ENCODE results near the gene OR10H3.
A peak's percentile ranks its signal among the peaks of the same experiment; 100 is the strongest.
"Not testable (repeated sequence)": the region's sequence is repeated elsewhere in the genome, so short reads cannot be mapped to it uniquely, and the experiment has no call there.

The OR10H3 gene

DNA sequence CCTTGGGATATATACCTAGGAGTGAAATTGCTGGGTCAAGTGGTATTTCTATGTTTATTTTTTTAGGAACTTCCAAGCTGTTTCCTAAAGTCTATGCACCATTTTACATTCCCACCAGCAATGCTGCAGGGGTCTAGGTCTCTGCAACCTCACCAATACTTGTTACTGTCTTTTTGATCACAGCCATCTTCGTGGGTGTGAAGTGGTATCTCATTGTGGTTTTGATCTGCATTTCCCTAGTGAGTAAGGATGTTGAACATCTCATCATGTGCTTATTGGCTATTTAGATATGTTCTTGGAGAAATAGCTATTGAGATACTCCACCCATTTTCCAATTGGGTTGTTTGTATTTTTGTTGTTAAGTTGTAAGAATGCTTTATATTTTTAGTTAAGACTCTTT, 7.2 kb upstream of the OR10H3 start:
- Histone ChIP-seq H3K27me3 (ENCODE audit: control insufficient read depth, insufficient read depth, low read length) (peaks cover 9% of the 10 kb centered on the region), H3K9me3 (ENCODE audit: control insufficient read depth, insufficient read depth, low read depth, low read length) (peaks cover 18% of the 10 kb centered on the region; the same call in 1 of the 2 replicates), H3K9ac (ENCODE audit: low read length) (no peak overlapping the region), H3K36me3 (ENCODE audit: control insufficient read depth, insufficient read depth, low read length) (no peaks in the 10 kb centered on the region), H3K4me1 (ENCODE audit: control insufficient read depth, insufficient read depth, low read length) (no peaks in the 10 kb centered on the region), H3K27ac (ENCODE audit: low read depth, low read length) (no peak overlapping the region), H3K4me3 (ENCODE audit: low read depth, low read length) (no peak overlapping the region)

DNA sequence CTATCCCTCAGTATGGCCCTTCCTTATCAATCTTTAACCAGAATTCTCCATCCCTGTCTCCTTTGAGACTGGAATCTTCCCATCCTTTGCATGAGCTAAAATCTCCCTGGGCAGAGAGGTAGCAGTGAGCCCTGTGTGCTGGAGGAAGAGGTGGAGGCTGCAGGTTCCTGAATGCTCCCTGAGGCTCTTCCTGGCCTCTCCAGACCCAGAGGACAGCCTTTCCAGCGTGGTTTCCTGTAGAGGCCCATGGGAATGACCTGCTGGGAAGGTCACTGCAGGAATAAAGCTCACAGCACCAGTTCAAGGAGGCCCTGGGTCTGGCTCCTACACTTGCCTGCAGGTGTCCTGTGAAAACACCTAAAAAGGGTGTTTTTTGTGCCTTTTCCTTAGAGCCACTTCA, 5.4 kb upstream of the OR10H3 start:
- H3K9ac ChIP-seq (ENCODE audit: low read length): no peak overlapping the region
- H3K27ac ChIP-seq (ENCODE audit: low read depth, low read length): no peak overlapping the region
- H3K9me3 ChIP-seq (ENCODE audit: control insufficient read depth, insufficient read depth, low read depth, low read length): peaks cover 14% of the 10 kb centered on the region; the same call in 1 of the 2 replicates
- H3K4me1 ChIP-seq (ENCODE audit: control insufficient read depth, insufficient read depth, low read length): no peaks in the 10 kb centered on the region
- no peak overlapping the region for H3K4me3 ChIP-seq (ENCODE audit: low read depth, low read length)
- H3K27me3 ChIP-seq (ENCODE audit: control insufficient read depth, insufficient read depth, low read length): peaks cover 9% of the 10 kb centered on the region
- H3K36me3 ChIP-seq (ENCODE audit: control insufficient read depth, insufficient read depth, low read length): no peaks in the 10 kb centered on the region

DNA sequence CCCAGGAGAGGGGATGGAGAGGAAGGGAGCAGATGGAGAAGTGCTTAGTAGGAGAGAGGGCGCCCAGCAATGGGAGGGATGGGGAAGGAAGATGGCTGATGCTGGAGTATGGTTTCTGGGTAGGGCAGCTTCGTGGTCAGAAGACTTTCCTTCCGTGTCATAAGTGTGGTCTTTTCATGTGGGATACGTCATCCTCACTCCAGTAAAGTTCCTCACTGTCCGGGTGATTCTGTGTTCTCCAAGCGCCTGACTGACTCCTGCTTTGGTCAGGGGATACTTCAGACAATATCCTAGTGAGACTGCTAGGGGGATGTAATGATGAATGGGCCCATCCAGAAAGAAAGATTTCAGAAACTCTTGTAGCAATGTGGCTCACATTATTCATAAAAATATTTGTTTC, 3.9 kb upstream of the OR10H3 start:
- Histone ChIP-seq H3K27me3 (ENCODE audit: control insufficient read depth, insufficient read depth, low read length) (peaks cover 5% of the 10 kb centered on the region), H3K9ac (ENCODE audit: low read length) (no peak overlapping the region), H3K9me3 (ENCODE audit: control insufficient read depth, insufficient read depth, low read depth, low read length) (peaks cover 6% of the 10 kb centered on the region; the same call in 1 of the 2 replicates), H3K4me3 (ENCODE audit: low read depth, low read length) (no peak overlapping the region), H3K27ac (ENCODE audit: low read depth, low read length) (no peak overlapping the region), H3K4me1 (ENCODE audit: control insufficient read depth, insufficient read depth, low read length) (no peaks in the 10 kb centered on the region), H3K36me3 (ENCODE audit: control insufficient read depth, insufficient read depth, low read length) (no peaks in the 10 kb centered on the region)

- no peak overlapping the region for H3K27ac ChIP-seq (ENCODE audit: low read depth, low read length)
- H3K9ac ChIP-seq (ENCODE audit: low read length): no peak overlapping the region
- H3K4me3 ChIP-seq (ENCODE audit: low read depth, low read length): no peak overlapping the region
- no peaks in the 10 kb centered on the region for H3K4me1 ChIP-seq (ENCODE audit: control insufficient read depth, insufficient read depth, low read length)
- H3K36me3 ChIP-seq (ENCODE audit: control insufficient read depth, insufficient read depth, low read length): no peaks in the 10 kb centered on the region
- H3K27me3 ChIP-seq (ENCODE audit: control insufficient read depth, insufficient read depth, low read length): no peaks in the 10 kb centered on the region
- H3K9me3 ChIP-seq (ENCODE audit: control insufficient read depth, insufficient read depth, low read depth, low read length): peaks cover 25% of the 10 kb centered on the region
Observed at GRCh38 chr19:15740785-15741184, 3.0 kb downstream of the OR10H3 start.

DNA sequence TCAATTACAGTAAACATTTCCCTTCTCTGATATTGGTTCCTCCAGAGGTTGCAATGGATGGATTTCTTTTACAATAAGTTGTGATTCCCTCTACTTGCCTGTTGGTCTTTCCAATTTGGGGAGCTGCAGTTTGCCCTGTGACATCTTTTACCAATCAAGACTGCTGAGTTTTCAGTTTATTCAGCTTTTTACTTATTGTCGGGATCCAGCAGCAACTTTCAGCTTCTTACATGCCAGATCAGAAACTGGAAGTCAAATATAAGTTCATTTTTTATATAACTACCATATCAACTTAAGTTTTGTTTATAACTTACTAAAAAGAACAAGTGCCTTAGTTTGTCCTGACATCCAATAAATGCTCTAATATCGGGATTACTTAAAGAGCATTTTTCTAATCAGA, 10.5 kb downstream of the OR10H3 start:
- Histone ChIP-seq H3K27me3 (ENCODE audit: control insufficient read depth, insufficient read depth, low read length) (peaks cover 25% of the 10 kb centered on the region; the same call in 1 of the 2 replicates), H3K36me3 (ENCODE audit: control insufficient read depth, insufficient read depth, low read length) (no peaks in the 10 kb centered on the region), H3K4me1 (ENCODE audit: control insufficient read depth, insufficient read depth, low read length) (no peaks in the 10 kb centered on the region), H3K9me3 (ENCODE audit: control insufficient read depth, insufficient read depth, low read depth, low read length) (peaks cover 3% of the 10 kb centered on the region; the same call in 1 of the 2 replicates), H3K9ac (ENCODE audit: low read length) (no peak overlapping the region), H3K27ac (ENCODE audit: low read depth, low read length) (no peak overlapping the region), H3K4me3 (ENCODE audit: low read depth, low read length) (no peak overlapping the region)

DNA sequence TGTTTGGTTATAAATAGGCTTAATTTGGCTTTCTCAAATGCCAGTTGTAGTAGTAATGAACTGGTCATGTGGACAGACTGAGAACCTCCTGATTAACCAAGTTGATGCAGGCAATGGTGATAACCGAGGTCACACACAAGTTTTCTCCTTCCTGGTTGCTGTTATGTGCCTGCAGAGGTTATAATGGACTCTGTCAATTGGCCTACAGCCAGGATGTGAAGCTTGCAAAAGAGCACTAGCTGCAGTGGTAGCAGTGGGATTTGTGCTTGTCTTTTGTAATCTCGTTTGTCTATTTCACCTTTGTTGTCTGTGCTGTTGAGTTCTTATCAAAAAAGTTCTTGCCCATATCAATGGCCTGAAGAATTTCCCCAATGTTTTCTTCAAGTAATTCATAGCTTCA, 20.6 kb downstream of the OR10H3 start:
- H3K4me1 ChIP-seq (ENCODE audit: control insufficient read depth, insufficient read depth, low read length): no peaks in the 10 kb centered on the region
- peaks cover 30% of the 10 kb centered on the region; the same call in 1 of the 2 replicates for H3K27me3 ChIP-seq (ENCODE audit: control insufficient read depth, insufficient read depth, low read length)
- H3K27ac ChIP-seq (ENCODE audit: low read depth, low read length): no peak overlapping the region
- peaks cover 3% of the 10 kb centered on the region; the same call in 1 of the 2 replicates for H3K9me3 ChIP-seq (ENCODE audit: control insufficient read depth, insufficient read depth, low read depth, low read length)
- H3K36me3 ChIP-seq (ENCODE audit: control insufficient read depth, insufficient read depth, low read length): no peaks in the 10 kb centered on the region
- no peak overlapping the region for H3K4me3 ChIP-seq (ENCODE audit: low read depth, low read length)
- no peak overlapping the region for H3K9ac ChIP-seq (ENCODE audit: low read length)

DNA sequence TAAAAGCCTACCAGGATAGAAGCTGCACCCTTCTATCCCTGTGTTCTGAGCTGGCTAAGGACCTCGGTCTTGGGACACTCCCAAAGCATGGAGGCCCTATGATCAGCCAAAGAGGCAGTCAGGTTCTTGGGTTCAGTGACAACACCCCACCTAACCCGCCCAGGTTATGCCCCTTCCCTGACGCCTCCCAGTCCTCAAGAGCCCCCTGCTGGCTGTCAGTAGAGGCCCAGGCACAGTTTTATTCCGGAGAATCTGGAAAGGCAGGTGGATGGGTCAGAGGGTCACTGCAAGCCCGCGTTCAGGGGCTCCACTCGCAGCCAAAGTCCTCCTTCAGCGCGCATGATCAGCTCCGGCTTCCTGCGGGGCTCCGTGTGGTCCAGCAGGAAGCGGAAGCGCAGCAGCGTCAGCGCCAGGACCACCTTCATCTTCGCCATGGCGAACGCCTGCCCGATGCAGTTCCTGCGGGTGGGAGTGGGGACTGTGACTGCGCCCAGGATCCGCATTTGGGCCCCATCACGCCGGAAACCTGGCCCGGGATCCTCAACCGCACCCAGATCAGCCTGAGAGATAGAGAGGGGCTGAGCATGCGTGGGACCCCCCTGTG, 22.3 kb downstream of the OR10H3 start:
- no peaks in the 10 kb centered on the region for H3K4me1 ChIP-seq (ENCODE audit: control insufficient read depth, insufficient read depth, low read length)
- H3K36me3 ChIP-seq (ENCODE audit: control insufficient read depth, insufficient read depth, low read length): no peaks in the 10 kb centered on the region
- peaks cover 3% of the 10 kb centered on the region; the same call in 1 of the 2 replicates for H3K9me3 ChIP-seq (ENCODE audit: control insufficient read depth, insufficient read depth, low read depth, low read length)
- 0 out of 2 replicates have a peak overlapping the region, but pooled peaks have one; percentile 24 for H3K4me3 ChIP-seq (ENCODE audit: low read depth, low read length)
- no peak overlapping the region for H3K27ac ChIP-seq (ENCODE audit: low read depth, low read length)
- no peak overlapping the region for H3K9ac ChIP-seq (ENCODE audit: low read length)
- peaks cover 27% of the 10 kb centered on the region; the same call in 1 of the 2 replicates for H3K27me3 ChIP-seq (ENCODE audit: control insufficient read depth, insufficient read depth, low read length)

DNA sequence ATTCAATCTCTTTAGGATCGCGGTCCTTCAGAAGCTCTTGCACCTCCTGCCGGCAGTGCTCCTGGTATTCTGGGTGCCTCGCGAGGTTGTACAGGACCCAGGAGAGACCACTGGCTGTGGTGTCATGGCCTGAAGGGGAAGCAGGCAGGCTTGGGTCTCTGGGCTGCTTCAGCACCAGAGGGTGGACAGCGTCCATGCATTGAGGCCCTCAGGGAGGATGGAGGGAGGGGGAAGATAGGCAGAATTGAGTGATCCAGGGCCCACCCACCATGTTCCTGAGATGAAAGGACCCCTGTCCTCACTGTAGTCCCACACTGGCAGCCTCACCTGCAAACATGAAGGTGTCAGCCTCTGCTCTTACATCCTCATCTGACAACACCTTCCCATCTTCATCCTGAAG, 31.8 kb downstream of the OR10H3 start:
- no peak overlapping the region for H3K4me3 ChIP-seq (ENCODE audit: low read depth, low read length)
- H3K9ac ChIP-seq (ENCODE audit: low read length): no peak overlapping the region
- H3K27ac ChIP-seq (ENCODE audit: low read depth, low read length): no peak overlapping the region
- H3K9me3 ChIP-seq (ENCODE audit: control insufficient read depth, insufficient read depth, low read depth, low read length): peaks cover 10% of the 10 kb centered on the region; the same call in 1 of the 2 replicates
- peaks cover 3% of the 10 kb centered on the region; the same call in 1 of the 2 replicates for H3K27me3 ChIP-seq (ENCODE audit: control insufficient read depth, insufficient read depth, low read length)
- no peaks in the 10 kb centered on the region for H3K4me1 ChIP-seq (ENCODE audit: control insufficient read depth, insufficient read depth, low read length)
- H3K36me3 ChIP-seq (ENCODE audit: control insufficient read depth, insufficient read depth, low read length): no peaks in the 10 kb centered on the region

DNA sequence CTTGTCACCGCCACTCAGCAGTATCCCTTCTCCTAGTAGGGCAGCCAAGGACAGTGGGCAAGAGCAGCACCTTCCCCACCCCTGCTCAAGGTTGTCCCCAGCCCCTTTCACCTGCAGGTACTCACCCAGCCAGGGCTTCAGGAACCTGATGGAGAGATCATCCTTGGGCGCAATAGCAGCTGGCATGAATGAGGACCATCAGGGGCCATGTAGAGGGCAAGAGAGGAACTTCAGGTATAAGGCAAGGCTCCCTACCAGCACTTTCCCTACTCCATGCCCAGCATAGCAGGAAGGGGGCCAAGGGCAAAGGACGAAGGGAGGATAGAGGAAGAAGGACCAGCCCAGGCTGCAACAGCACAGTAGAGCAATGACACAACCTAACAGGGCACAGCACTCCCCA, 36.4 kb downstream of the OR10H3 start:
- not testable (repeated sequence) for H3K4me3 ChIP-seq (ENCODE audit: low read depth, low read length); H3K9ac ChIP-seq (ENCODE audit: low read length); H3K4me1 ChIP-seq (ENCODE audit: control insufficient read depth, insufficient read depth, low read length); H3K27me3 ChIP-seq (ENCODE audit: control insufficient read depth, insufficient read depth, low read length); H3K36me3 ChIP-seq (ENCODE audit: control insufficient read depth, insufficient read depth, low read length); H3K27ac ChIP-seq (ENCODE audit: low read depth, low read length)
- peaks cover 22% of the 10 kb centered on the region; the same call in 1 of the 2 replicates for H3K9me3 ChIP-seq (ENCODE audit: control insufficient read depth, insufficient read depth, low read depth, low read length)

- H3K36me3 ChIP-seq (ENCODE audit: control insufficient read depth, insufficient read depth, low read length): no peaks in the 10 kb centered on the region
- H3K4me3 ChIP-seq (ENCODE audit: low read depth, low read length): no peak overlapping the region
- H3K9ac ChIP-seq (ENCODE audit: low read length): no peak overlapping the region
- no peaks in the 10 kb centered on the region for H3K4me1 ChIP-seq (ENCODE audit: control insufficient read depth, insufficient read depth, low read length)
- peaks cover 23% of the 10 kb centered on the region; the same call in 1 of the 2 replicates for H3K9me3 ChIP-seq (ENCODE audit: control insufficient read depth, insufficient read depth, low read depth, low read length)
- H3K27me3 ChIP-seq (ENCODE audit: control insufficient read depth, insufficient read depth, low read length): peaks cover 7% of the 10 kb centered on the region; the same call in 1 of the 2 replicates
- no peak overlapping the region for H3K27ac ChIP-seq (ENCODE audit: low read depth, low read length)
Observed at GRCh38 chr19:15775249-15775648, 37.5 kb downstream of the OR10H3 start.

GRCh38 chr19:15776264-15776663, 38.5 kb downstream of the OR10H3 start:
- no peaks in the 10 kb centered on the region for H3K4me1 ChIP-seq (ENCODE audit: control insufficient read depth, insufficient read depth, low read length)
- H3K36me3 ChIP-seq (ENCODE audit: control insufficient read depth, insufficient read depth, low read length): no peaks in the 10 kb centered on the region
- H3K9ac ChIP-seq (ENCODE audit: low read length): no peak overlapping the region
- no peak overlapping the region for H3K27ac ChIP-seq (ENCODE audit: low read depth, low read length)
- peaks cover 21% of the 10 kb centered on the region; the same call in 1 of the 2 replicates for H3K9me3 ChIP-seq (ENCODE audit: control insufficient read depth, insufficient read depth, low read depth, low read length)
- H3K4me3 ChIP-seq (ENCODE audit: low read depth, low read length): no peak overlapping the region
- peaks cover 5% of the 10 kb centered on the region; the same call in 1 of the 2 replicates for H3K27me3 ChIP-seq (ENCODE audit: control insufficient read depth, insufficient read depth, low read length)

Measured in HUES6 (cell line).